Measurements from ENCODE around the gene LOXHD1.

The LOXHD1 gene

GRCh38 chr18:46427216-46427995, 229.6 kb downstream of the LOXHD1 start:
- no peak for TF ChIP-seq POLR2A (IDR thresholded peaks at IDR 0.05; ENCODE audit: low read depth, low read length)
- no peak for DNase-seq (ENCODE audit: insufficient read length, low spot score)
- no peak for FAIRE-seq
